Measurements from ENCODE around the gene KLHL30. TPM values are rescaled to one million over a fixed set of nuclear protein-coding genes. Genes with fewer than 3 reads are reported as not detected.

Gene KLHL30
- total and polyA plus RNA-seq, 2 experiments from 2014 or later, result 0.07 TPM; not detected in 1

- peaks cover 5% of the 10 kb centered on the region; the same call in 1 of the 3 replicates for H3K4me1 Mint-ChIP-seq
- Histone ChIP-seq H3K27ac (ENCODE audit: low read depth) (no peak overlapping the region), H3K79me2 (replicated peaks; ENCODE audit: insufficient read depth) (no peaks in the 10 kb centered on the region), H3K27me3 (ENCODE audit: insufficient read depth) (no peaks in the 10 kb centered on the region), H3K9me2 (ENCODE audit: insufficient read depth) (no peaks in the 10 kb centered on the region), H2AFZ (no peak overlapping the region), H4K20me1 (replicated peaks; ENCODE audit: insufficient read depth) (no peaks in the 10 kb centered on the region), H3K36me3 (ENCODE audit: insufficient read depth) (no peaks in the 10 kb centered on the region), H3K4me1 (ENCODE audit: insufficient read depth) (no peaks in the 10 kb centered on the region), H3K4me2 (no peak overlapping the region), H3F3A (replicated peaks; ENCODE audit: low read depth) (no peaks in the 10 kb centered on the region), H3K4me3 (no peak overlapping the region)
- DNase-seq (ENCODE audit: low spot score) (no peak), ATAC-seq (no peak)
- TF ChIP-seq ZNF114 (CRISPR knock-in tag; IDR thresholded peaks at IDR 0.05) (no peak), ZNF331 (CRISPR knock-in tag; IDR thresholded peaks at IDR 0.05; ENCODE audit: low read depth) (no peak), JUNB (IDR thresholded peaks at IDR 0.05; ENCODE audit: unreplicated experiment) (no peak), CTCF (conservative IDR thresholded peaks at IDR 0.05; ENCODE audit: low read depth in 2 of 2) (no peak), EZH2 (IDR thresholded peaks at IDR 0.05; ENCODE audit: low read depth, unreplicated experiment) (no peak), NANOG (IDR thresholded peaks at IDR 0.05; ENCODE audit: borderline replicate concordance) (no peak), ZNF462 (CRISPR knock-in tag; IDR thresholded peaks at IDR 0.05) (no peak), STAT1 (IDR thresholded peaks at IDR 0.05; ENCODE audit: unreplicated experiment) (no peak), CREB1 (CRISPR knock-in tag; IDR thresholded peaks at IDR 0.05; ENCODE audit: low read depth) (no peak), REST (IDR thresholded peaks at IDR 0.05; ENCODE audit: unreplicated experiment) (no peak), ETS1 (IDR thresholded peaks at IDR 0.05) (no peak), EZH2phosphoT487 (IDR thresholded peaks at IDR 0.05; ENCODE audit: unreplicated experiment) (no peak), POLR2AphosphoS5 (IDR thresholded peaks at IDR 0.05; ENCODE audit: low read depth) (no peak)
- H3K9me3 Mint-ChIP-seq, result no peaks in the 10 kb centered on the region
- H3K27ac Mint-ChIP-seq, result no peak overlapping the region
- H3K36me3 Mint-ChIP-seq (ENCODE audit: low read depth), result no peaks in the 10 kb centered on the region
- no peak overlapping the region for H3K4me3 Mint-ChIP-seq
- peaks cover 10% of the 10 kb centered on the region for H3K27me3 Mint-ChIP-seq (ENCODE audit: insufficient read depth, low read depth, poor library complexity)
Measured at GRCh38 chr2:238136820-238137537, 1.5 kb upstream of the KLHL30 start.
